Fibroblast of villous mesenchyme (primary cell): ENCODE results near the gene CD226. TPM values are rescaled to one million over a fixed set of nuclear protein-coding genes. Genes with fewer than 3 reads are reported as not detected.

ENCODE experiments used
- DNase-seq: peaks from one replicate; pipeline ENCODE4 v3.0.0-alpha.2; 2010; ENCODE audit warnings: low read depth
- H3K4me3 ChIP-seq: 2 replicates; pipeline ENCODE4 v1.5.1; 2011; ENCODE audit warnings: low read depth, mild to moderate bottlenecking, low read length
- total RNA-seq: library from RNA; depleted of rRNA; stranded (reverse); fragments of >200 nt; gene quantifications from 2 replicates; pipeline ENCODE4 v1.2.3, GENCODE V29; 2012
- TF ChIP-seq, protein P1 (sequence below): IDR thresholded peaks from 2 replicates; pipeline ENCODE4 v1.5.1; 2012; ENCODE audit warnings: low read depth, mild to moderate bottlenecking, low read length; ENCODE audit not compliant: insufficient read depth

The CD226 gene
- total RNA-seq, result 0.97 and 2.6 TPM in 2 replicates

DNA sequence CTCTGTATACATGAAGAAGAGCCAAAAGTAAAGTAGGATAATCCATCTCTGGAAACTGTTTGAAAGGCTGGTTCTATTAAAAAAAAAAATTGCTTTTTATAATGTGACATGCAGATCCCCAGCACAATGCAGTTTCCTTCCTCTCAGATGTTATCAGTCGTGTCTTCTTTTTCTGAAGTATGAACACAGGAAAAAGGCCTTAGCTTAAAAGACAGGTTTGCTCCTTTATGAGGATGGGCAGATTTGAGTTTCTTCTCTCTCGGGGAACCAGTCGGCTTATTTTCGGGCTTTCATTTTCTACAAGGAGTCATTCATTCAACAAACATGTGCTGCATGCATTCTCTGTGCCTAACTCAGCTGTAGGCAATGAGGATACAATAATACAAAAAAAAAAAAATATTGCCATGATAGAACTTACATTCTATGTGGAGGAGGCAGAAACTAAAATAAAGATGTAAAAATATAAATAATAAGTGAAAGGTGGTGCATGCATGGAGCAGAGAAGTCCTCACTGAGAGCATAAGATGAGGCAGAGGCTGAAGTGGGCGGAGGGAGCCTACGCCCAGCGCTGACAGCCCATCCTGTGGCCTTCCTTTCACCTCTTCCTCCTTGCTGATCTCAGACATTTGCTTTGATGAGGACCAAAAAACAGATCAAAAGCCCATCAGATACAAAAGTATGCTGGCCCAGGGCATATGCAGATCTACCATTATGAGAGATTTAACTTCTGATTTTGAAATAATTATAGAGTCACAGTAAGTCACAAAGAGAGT is at the start of gene CD226:
CD226 (minus strand) TSS at position 513 of the 773 bp plus-strand sequence; CDS start at position 46, 467 bp downstream.
- H3K4me3 ChIP-seq, result no peak within 1 kb of the TSS
- no peak for DNase-seq
- TF ChIP-seq, protein P1, sequence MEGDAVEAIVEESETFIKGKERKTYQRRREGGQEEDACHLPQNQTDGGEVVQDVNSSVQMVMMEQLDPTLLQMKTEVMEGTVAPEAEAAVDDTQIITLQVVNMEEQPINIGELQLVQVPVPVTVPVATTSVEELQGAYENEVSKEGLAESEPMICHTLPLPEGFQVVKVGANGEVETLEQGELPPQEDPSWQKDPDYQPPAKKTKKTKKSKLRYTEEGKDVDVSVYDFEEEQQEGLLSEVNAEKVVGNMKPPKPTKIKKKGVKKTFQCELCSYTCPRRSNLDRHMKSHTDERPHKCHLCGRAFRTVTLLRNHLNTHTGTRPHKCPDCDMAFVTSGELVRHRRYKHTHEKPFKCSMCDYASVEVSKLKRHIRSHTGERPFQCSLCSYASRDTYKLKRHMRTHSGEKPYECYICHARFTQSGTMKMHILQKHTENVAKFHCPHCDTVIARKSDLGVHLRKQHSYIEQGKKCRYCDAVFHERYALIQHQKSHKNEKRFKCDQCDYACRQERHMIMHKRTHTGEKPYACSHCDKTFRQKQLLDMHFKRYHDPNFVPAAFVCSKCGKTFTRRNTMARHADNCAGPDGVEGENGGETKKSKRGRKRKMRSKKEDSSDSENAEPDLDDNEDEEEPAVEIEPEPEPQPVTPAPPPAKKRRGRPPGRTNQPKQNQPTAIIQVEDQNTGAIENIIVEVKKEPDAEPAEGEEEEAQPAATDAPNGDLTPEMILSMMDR, result no peak

DNA sequence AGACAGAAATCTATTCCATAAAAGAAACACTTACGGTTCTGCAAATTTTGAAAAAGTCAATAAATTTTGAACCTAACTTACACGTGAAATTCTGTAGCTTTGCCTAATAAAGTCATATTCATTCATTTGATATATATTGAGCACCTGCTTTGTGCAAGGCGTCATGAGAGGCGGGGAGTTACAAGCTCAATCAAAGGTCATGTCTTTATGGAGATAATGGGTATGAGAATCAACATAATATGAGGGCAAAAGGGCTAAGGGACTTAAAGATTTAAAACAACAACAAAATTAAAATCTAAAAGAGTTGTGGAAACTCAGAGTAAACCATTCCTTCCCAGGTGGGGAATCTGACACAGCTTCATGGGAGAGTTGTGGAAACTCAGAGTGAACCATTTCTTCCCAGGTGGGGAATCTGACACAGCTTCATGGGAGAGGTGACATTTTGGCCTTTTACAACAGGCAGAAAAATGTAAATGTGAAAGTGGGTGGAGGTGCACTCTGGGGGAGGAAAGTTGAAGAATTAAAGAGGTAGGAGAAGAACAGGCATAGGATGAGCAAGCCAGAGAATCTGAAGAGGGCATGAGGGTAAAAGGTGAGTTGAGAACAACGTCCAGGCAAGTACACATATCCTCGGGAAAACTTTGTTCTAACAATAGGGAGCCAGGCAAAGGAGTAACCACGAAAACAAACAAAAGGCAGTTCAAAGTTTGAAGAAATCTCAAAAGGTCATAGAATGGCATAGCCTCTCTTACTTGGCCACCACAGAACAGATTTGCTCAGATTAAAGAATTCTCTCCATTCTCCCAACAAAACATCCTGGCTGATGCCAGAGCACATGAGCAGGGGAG is 49.5 kb upstream of the CD226 start:
- H3K4me3 ChIP-seq, result no peak overlapping the region
- TF ChIP-seq, protein P1, result no peak
- no peak for DNase-seq

DNA sequence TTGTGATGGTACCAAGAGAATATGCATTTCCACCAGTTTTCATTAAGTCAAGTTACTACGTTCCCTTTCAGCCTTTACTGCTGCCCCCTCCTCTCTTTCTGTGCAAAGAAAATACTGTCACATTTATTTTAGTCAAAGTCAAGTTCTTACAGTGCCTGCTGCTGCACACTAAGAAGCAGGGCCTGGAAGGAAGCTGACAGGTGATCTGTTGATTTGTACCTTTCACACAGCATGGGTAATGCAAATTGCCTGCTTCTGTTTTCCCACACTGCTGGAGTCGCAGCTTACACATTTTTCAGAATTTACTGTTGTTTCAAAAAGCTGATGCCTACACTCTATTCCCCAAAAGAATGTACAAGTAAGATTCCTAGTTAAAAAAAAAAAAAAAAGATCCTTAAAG is 48.7 kb upstream of the CD226 start:
- no peak overlapping the region for H3K4me3 ChIP-seq
- no peak for DNase-seq
- TF ChIP-seq, protein P1, result no peak

DNA sequence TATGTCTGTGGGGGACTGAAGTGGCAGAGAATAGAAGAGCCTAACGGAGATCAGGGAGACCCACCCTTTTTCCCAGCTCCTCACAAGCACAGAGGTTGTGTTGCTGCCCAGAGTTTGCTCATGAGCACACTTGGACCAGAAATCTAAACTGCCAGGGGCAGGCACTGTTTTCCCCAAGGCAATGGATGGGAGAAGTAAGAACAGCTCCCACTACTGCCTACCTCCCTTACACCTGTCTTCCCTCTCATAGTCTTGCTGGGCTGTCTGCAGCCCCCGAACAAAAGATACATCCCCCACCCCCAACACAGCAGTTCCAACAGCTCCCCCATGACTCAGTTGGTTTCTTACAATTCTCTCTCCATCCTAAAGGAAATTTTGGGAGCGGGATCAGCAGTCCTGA is 48.1 kb upstream of the CD226 start:
- TF ChIP-seq, protein P1, result no peak
- no peak for DNase-seq
- no peak overlapping the region for H3K4me3 ChIP-seq

DNA sequence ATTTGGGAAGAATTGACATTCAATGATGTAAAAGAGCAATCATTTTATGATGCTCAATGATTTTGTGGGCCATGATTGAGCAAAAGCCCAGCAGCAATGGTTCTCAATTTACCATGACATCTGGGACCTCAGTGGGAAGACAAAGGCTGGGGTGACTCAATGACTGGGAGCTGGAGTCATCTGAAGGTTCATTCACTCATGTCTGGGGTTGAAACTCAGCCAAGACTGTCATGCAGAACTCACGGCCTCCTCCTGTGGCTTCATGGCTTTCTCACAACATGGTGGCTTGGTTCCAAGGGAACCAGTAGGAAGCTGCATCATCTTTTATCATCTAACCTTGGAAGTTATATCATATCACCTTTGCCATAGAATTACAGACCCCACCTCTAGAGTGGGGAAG is 45.1 kb upstream of the CD226 start:
- DNase-seq, result no peak
- TF ChIP-seq, protein P1, result no peak

DNA sequence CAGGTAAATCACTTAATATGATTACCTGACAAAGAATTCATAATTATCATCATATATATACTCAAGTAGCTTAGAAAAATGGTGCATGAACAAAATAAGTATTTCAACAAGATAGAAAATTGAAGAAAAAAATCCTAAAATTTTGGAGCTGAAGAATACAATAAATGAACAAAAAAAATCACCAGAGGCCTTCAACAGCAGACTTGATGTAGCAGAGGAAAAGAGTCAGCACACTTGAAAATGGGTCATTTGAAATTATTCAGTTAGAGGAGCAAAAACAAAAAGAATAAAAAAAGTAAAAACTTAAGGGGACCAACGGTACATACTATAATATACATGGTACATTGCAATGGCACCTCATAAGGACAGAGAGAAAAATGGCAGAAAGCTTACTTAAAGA is 40.2 kb upstream of the CD226 start:
- DNase-seq, result no peak
- no peak overlapping the region for H3K4me3 ChIP-seq
- TF ChIP-seq, protein P1, result no peak

More for the DNA sequence above, 45.1 kb upstream of the CD226 start:
- H3K4me3 ChIP-seq, result no peak overlapping the region
